ENCODE results near the gene COG5. TPM values are rescaled to one million over a fixed set of nuclear protein-coding genes. Genes with fewer than 3 reads are reported as not detected.

The COG5 gene
- total and polyA plus RNA-seq, 10 of the 15 experiments (the other 5 are each of a cell fraction or from before 2014, with no cell fraction given) = 5.5 to 27.9 (median 15.6) TPM

- TF ChIP-seq, protein P1, sequence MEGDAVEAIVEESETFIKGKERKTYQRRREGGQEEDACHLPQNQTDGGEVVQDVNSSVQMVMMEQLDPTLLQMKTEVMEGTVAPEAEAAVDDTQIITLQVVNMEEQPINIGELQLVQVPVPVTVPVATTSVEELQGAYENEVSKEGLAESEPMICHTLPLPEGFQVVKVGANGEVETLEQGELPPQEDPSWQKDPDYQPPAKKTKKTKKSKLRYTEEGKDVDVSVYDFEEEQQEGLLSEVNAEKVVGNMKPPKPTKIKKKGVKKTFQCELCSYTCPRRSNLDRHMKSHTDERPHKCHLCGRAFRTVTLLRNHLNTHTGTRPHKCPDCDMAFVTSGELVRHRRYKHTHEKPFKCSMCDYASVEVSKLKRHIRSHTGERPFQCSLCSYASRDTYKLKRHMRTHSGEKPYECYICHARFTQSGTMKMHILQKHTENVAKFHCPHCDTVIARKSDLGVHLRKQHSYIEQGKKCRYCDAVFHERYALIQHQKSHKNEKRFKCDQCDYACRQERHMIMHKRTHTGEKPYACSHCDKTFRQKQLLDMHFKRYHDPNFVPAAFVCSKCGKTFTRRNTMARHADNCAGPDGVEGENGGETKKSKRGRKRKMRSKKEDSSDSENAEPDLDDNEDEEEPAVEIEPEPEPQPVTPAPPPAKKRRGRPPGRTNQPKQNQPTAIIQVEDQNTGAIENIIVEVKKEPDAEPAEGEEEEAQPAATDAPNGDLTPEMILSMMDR (IDR thresholded peaks at IDR 0.05 in 2 of 3, conservative IDR thresholded peaks at IDR 0.05 in 1 of 3; ENCODE audit: control insufficient read depth in 2 of 3, extremely low read depth in 1 of 3, insufficient read depth in 1 of 3, low read depth in 3 of 3, low read length in 3 of 3) = no peak
- TF ChIP-seq NFIC (IDR thresholded peaks at IDR 0.05; ENCODE audit: low read depth, low read length) = no peak
- TF ChIP-seq, protein P2, sequence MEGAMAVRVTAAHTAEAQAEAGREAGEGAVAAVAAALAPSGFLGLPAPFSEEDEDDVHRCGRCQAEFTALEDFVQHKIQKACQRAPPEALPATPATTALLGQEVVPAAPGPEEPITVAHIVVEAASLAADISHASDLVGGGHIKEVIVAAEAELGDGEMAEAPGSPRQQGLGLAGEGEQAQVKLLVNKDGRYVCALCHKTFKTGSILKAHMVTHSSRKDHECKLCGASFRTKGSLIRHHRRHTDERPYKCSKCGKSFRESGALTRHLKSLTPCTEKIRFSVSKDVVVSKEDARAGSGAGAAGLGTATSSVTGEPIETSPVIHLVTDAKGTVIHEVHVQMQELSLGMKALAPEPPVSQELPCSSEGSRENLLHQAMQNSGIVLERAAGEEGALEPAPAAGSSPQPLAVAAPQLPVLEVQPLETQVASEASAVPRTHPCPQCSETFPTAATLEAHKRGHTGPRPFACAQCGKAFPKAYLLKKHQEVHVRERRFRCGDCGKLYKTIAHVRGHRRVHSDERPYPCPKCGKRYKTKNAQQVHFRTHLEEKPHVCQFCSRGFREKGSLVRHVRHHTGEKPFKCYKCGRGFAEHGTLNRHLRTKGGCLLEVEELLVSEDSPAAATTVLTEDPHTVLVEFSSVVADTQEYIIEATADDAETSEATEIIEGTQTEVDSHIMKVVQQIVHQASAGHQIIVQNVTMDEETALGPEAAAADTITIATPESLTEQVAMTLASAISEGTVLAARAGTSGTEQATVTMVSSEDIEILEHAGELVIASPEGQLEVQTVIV (IDR thresholded peaks at IDR 0.05; ENCODE audit: borderline replicate concordance, partially characterized antibody) = no peak
- no peak for TF ChIP-seq PAX8 (IDR thresholded peaks at IDR 0.05)
- no peak for TF ChIP-seq RAD51 (IDR thresholded peaks at IDR 0.05)
- TF ChIP-seq, protein P3, sequence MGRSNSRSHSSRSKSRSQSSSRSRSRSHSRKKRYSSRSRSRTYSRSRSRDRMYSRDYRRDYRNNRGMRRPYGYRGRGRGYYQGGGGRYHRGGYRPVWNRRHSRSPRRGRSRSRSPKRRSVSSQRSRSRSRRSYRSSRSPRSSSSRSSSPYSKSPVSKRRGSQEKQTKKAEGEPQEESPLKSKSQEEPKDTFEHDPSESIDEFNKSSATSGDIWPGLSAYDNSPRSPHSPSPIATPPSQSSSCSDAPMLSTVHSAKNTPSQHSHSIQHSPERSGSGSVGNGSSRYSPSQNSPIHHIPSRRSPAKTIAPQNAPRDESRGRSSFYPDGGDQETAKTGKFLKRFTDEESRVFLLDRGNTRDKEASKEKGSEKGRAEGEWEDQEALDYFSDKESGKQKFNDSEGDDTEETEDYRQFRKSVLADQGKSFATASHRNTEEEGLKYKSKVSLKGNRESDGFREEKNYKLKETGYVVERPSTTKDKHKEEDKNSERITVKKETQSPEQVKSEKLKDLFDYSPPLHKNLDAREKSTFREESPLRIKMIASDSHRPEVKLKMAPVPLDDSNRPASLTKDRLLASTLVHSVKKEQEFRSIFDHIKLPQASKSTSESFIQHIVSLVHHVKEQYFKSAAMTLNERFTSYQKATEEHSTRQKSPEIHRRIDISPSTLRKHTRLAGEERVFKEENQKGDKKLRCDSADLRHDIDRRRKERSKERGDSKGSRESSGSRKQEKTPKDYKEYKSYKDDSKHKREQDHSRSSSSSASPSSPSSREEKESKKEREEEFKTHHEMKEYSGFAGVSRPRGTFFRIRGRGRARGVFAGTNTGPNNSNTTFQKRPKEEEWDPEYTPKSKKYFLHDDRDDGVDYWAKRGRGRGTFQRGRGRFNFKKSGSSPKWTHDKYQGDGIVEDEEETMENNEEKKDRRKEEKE (IDR thresholded peaks at IDR 0.05) = no peak
These were observed 384.2 kb downstream of the COG5 start (continued) for GRCh38 chr7:107179326-107180164.
